ENCODE data around the gene DYSF. TPM values are rescaled to one million over a fixed set of nuclear protein-coding genes. Genes with fewer than 3 reads are reported as not detected.

Gene DYSF
- total RNA-seq, 4 donors from 2014 or later, result 2.8 to 14.9 (median 4.0) TPM

GRCh38 chr2:71546275-71546638 is 92.9 kb downstream of the DYSF start:
- Histone ChIP-seq H3K36me3 (no peaks in the 10 kb centered on the region), H3K27ac (no peak overlapping the region), H3K9me3 (no peaks in the 10 kb centered on the region), H3K4me3 (no peak overlapping the region), H3K4me1 (no peaks in the 10 kb centered on the region), H3K27me3 (no peaks in the 10 kb centered on the region)
- no peak for DNase-seq
- TF ChIP-seq POLR2A (IDR thresholded peaks at IDR 0.05) (no peak), CTCF (IDR thresholded peaks at IDR 0.05) (no peak)

GRCh38 chr2:71546777-71547281 is 93.5 kb downstream of the DYSF start:
- Histone ChIP-seq H3K4me3 (no peak overlapping the region), H3K27me3 (no peaks in the 10 kb centered on the region), H3K9me3 (no peaks in the 10 kb centered on the region), H3K4me1 (no peaks in the 10 kb centered on the region), H3K36me3 (no peaks in the 10 kb centered on the region), H3K27ac (no peak overlapping the region)
- no peak for DNase-seq
- TF ChIP-seq CTCF (IDR thresholded peaks at IDR 0.05), result no peak
- no peak for TF ChIP-seq POLR2A (IDR thresholded peaks at IDR 0.05)

- no peaks in the 10 kb centered on the region for H3K36me3 ChIP-seq
- no peak overlapping the region for H3K27ac ChIP-seq
- no peak for DNase-seq
Measured at GRCh38 chr2:71547616-71548285, 94.4 kb downstream of the DYSF start.

GRCh38 chr2:71548646-71549425 is 95.5 kb downstream of the DYSF start:
- H3K9me3 ChIP-seq, result no peaks in the 10 kb centered on the region
- peak; percentile 42 to 88 (median 81) for DNase-seq
- H3K27me3 ChIP-seq, result no peaks in the 10 kb centered on the region
- H3K4me3 ChIP-seq, result no peak overlapping the region
- H3K27ac ChIP-seq, result no peak overlapping the region
- no peaks in the 10 kb centered on the region for H3K36me3 ChIP-seq
- TF ChIP-seq CTCF (IDR thresholded peaks at IDR 0.05) (peak; percentile 67 to 93 (median 82)), POLR2A (IDR thresholded peaks at IDR 0.05) (no peak)
- H3K4me1 ChIP-seq, result no peaks in the 10 kb centered on the region

More at GRCh38 chr2:71547616-71548285, 94.4 kb downstream of the DYSF start:
- no peak overlapping the region for H3K4me3 ChIP-seq
- H3K27me3 ChIP-seq, result no peaks in the 10 kb centered on the region
- no peaks in the 10 kb centered on the region for H3K9me3 ChIP-seq
- TF ChIP-seq CTCF (IDR thresholded peaks at IDR 0.05) (no peak), POLR2A (IDR thresholded peaks at IDR 0.05) (no peak)
- H3K4me1 ChIP-seq, result no peaks in the 10 kb centered on the region

GRCh38 chr2:71550801-71551630 is 97.7 kb downstream of the DYSF start:
- Histone ChIP-seq H3K4me3 (no peak overlapping the region), H3K27ac (no peak overlapping the region), H3K4me1 (no peaks in the 10 kb centered on the region), H3K36me3 (no peaks in the 10 kb centered on the region), H3K27me3 (no peaks in the 10 kb centered on the region), H3K9me3 (no peaks in the 10 kb centered on the region)
- TF ChIP-seq POLR2A (IDR thresholded peaks at IDR 0.05) (no peak), CTCF (IDR thresholded peaks at IDR 0.05) (no peak)
- peak in 1 of 3 donors; percentile 42 for DNase-seq

Data from Peyer's patch (tissue), 4 donors.